HepG2 (cell line): ENCODE measurements around the gene CAPN11. TPM values are rescaled to one million over a fixed set of nuclear protein-coding genes. Genes with fewer than 3 reads are reported as not detected.

Experiments used
- FOXK2 ChIP-seq: fragments of 450-650 bp; IDR thresholded peaks from 2 replicates; pipeline ENCODE4 v1.6.1; 2016
- KDM1A ChIP-seq: IDR thresholded peaks from 2 replicates; pipeline ENCODE4 v1.6.1; 2016; ENCODE audit warnings: missing compliant biosample characterization
- MAZ ChIP-seq, 2 experiments: sonication (generic) in 1 of 2; formaldehyde crosslinking in 1 of 2; IDR thresholded peaks; 2 replicates each; pipeline versions ENCODE4 v1.5.0 to v1.6.1; 2012 to 2020; ENCODE audit warnings: low read depth in 2 of 2, mild to moderate bottlenecking in 2 of 2, borderline replicate concordance in 1 of 2, improper control_type of control experiment in 1 of 2, low read length in 1 of 2, missing genetic modification reagents in 1 of 2, moderate library complexity in 1 of 2
- NFIB ChIP-seq: sonication (generic); formaldehyde crosslinking; IDR thresholded peaks from 2 replicates; pipeline ENCODE4 v1.9.0; 2021; ENCODE audit warnings: missing genetic modification reagents, mild to moderate bottlenecking, borderline replicate concordance
- PATZ1 ChIP-seq: sonication (generic); formaldehyde crosslinking; IDR thresholded peaks from 2 replicates; pipeline ENCODE4 v1.4.0; 2020; ENCODE audit warnings: missing genetic modification reagents
- SETDB1 ChIP-seq: sonication (generic); formaldehyde crosslinking; IDR thresholded peaks from 2 replicates; pipeline ENCODE4 v1.5.1; 2020; ENCODE audit warnings: missing genetic modification reagents, mild to moderate bottlenecking, borderline replicate concordance
- TSC22D2 ChIP-seq: sonication (generic); formaldehyde crosslinking; IDR thresholded peaks from 2 replicates; pipeline ENCODE4 v1.5.1; 2020; ENCODE audit warnings: missing genetic modification reagents, mild to moderate bottlenecking, borderline replicate concordance
- ZNF224 ChIP-seq: sonication (generic); formaldehyde crosslinking; IDR thresholded peaks from 2 replicates; pipeline ENCODE4 v1.5.0; 2020; ENCODE audit warnings: mild to moderate bottlenecking, missing genetic modification reagents
- ZNF552 ChIP-seq: sonication (generic); formaldehyde crosslinking; IDR thresholded peaks from 2 replicates; pipeline ENCODE4 v1.9.0; 2022; ENCODE audit warnings: missing genetic modification reagents, mild to moderate bottlenecking, borderline replicate concordance
- ZNF614 ChIP-seq: IDR thresholded peaks from 2 replicates; pipeline ENCODE4 v1.6.1; 2018; ENCODE audit warnings: missing biosample characterization, missing genetic modification reagents, inconsistent platforms, borderline replicate concordance
- ZNF616 ChIP-seq: sonication (generic); formaldehyde crosslinking; IDR thresholded peaks from 2 replicates; pipeline ENCODE4 v1.5.0; 2020; ENCODE audit warnings: low read depth, mild to moderate bottlenecking, missing genetic modification reagents
- ZNF761 ChIP-seq: sonication (generic); formaldehyde crosslinking; conservative IDR thresholded peaks from 2 replicates; pipeline ENCODE4 v1.4.0; 2020; ENCODE audit warnings: mild to moderate bottlenecking, missing genetic modification reagents
- ZNF788 ChIP-seq: sonication (generic); formaldehyde crosslinking; IDR thresholded peaks from 2 replicates; pipeline ENCODE4 v1.5.0; 2020; ENCODE audit warnings: mild to moderate bottlenecking, missing genetic modification reagents, borderline replicate concordance
- ZZZ3 ChIP-seq: sonication (generic); formaldehyde crosslinking; IDR thresholded peaks from 2 replicates; pipeline ENCODE4 v1.4.0; 2020; ENCODE audit warnings: missing genetic modification reagents, mild to moderate bottlenecking, borderline replicate concordance
- polyA plus RNA-seq, 8 experiments: library from polyadenylated mRNA; depleted of rRNA in 3 of 8; stranded (reverse) in 7 of 8; unstranded in 1 of 8; fragments of >200 nt; fragmentation: Illumina TruSeq in 4 of 8; extraction: Trizol in 4 of 8; gene quantifications; 2 replicates each; pipeline versions ENCODE4 v1.2.1 to v1.2.3, GENCODE V29; 2011 to 2016; ENCODE audit warnings: low read depth in 4 of 8, missing spikeins in 1 of 8, mixed read lengths in 1 of 8; ENCODE audit not compliant: insufficient read depth in 1 of 8
- total RNA-seq, 5 experiments: library from RNA; depleted of rRNA; stranded (reverse); fragments of >200 nt; fragmentation: Illumina TruSeq; extraction: Trizol; gene quantifications; 2 replicates each; pipeline ENCODE4 v1.2.3, GENCODE V29; 2016; ENCODE audit warnings: low read depth in 1 of 5
- TF ChIP-seq, protein P1 (sequence below), 2 experiments: sonication (generic) in 1 of 2; formaldehyde crosslinking in 1 of 2; IDR thresholded peaks; 2 replicates each; pipeline versions ENCODE4 v1.6.1 to v1.9.0; 2014 to 2022; ENCODE audit warnings: antibody characterized with exemption in 1 of 2, borderline replicate concordance in 1 of 2, inconsistent platforms in 1 of 2, low read depth in 1 of 2, missing genetic modification reagents in 1 of 2
- TF ChIP-seq, protein P2 (sequence below): sonication (generic); formaldehyde crosslinking; conservative IDR thresholded peaks from 2 replicates; pipeline ENCODE4 v1.8.1; 2023; ENCODE audit warnings: missing genetic modification reagents
- TF ChIP-seq, protein P3 (sequence below): sonication (generic); formaldehyde crosslinking; IDR thresholded peaks from 2 replicates; pipeline ENCODE4 v1.4.0; 2020; ENCODE audit warnings: missing genetic modification reagents

The CAPN11 gene
- total and polyA plus RNA-seq, 2 of the 13 experiments (the other 11 are each of a cell fraction or from before 2014, with no cell fraction given): 0.07 to 0.11 TPM

DNA sequence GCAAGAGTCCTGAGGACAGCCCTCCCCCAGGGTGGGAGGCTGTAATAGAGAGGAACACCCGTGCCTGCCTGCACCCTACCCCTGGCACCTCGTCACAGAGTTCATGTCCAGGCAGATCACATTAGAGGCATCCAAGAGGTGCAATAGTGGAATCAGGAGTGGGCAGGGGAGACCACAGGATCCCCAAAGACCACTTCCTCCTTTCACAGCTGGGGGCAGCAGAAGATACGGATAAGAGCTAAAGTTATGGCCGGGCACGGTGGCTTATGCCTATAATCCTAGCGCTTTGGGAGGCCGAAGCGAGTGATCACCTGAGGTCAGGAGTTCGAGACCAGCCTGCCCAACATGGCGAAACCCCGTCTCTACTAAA is 1.5 kb upstream of the CAPN11 start (continued):
- TF ChIP-seq FOXK2 (no peak), ZNF224 (CRISPR knock-in tag) (no peak), PATZ1 (CRISPR knock-in tag) (peak; percentile 8; the same call in 1 of the 2 replicates), ZNF616 (CRISPR knock-in tag) (peak; percentile 2; the same call in 1 of the 2 replicates), NFIB (CRISPR knock-in tag) (peak; percentile 76; the same call in 1 of the 2 replicates), ZNF788 (CRISPR knock-in tag) (no peak), TSC22D2 (CRISPR knock-in tag) (no peak), MAZ (IDR thresholded peaks at IDR 0.05; ENCODE audit: borderline replicate concordance, low read depth, low read length) (0 out of 2 replicates have a peak, but pooled peaks have one; percentile 6), MAZ (CRISPR knock-in tag; IDR thresholded peaks at IDR 0.05; ENCODE audit: low read depth) (no peak), ZNF552 (CRISPR knock-in tag) (no peak), KDM1A (CRISPR knock-in tag) (0 out of 2 replicates have a peak, but pooled peaks have one; percentile 5), ZZZ3 (CRISPR knock-in tag) (0 out of 2 replicates have a peak, but pooled peaks have one; percentile 33), SETDB1 (CRISPR knock-in tag) (no peak), ZNF614 (CRISPR knock-in tag) (no peak), ZNF761 (0 out of 2 replicates have a peak, but pooled peaks have one; percentile 5)
- TF ChIP-seq, protein P1, sequence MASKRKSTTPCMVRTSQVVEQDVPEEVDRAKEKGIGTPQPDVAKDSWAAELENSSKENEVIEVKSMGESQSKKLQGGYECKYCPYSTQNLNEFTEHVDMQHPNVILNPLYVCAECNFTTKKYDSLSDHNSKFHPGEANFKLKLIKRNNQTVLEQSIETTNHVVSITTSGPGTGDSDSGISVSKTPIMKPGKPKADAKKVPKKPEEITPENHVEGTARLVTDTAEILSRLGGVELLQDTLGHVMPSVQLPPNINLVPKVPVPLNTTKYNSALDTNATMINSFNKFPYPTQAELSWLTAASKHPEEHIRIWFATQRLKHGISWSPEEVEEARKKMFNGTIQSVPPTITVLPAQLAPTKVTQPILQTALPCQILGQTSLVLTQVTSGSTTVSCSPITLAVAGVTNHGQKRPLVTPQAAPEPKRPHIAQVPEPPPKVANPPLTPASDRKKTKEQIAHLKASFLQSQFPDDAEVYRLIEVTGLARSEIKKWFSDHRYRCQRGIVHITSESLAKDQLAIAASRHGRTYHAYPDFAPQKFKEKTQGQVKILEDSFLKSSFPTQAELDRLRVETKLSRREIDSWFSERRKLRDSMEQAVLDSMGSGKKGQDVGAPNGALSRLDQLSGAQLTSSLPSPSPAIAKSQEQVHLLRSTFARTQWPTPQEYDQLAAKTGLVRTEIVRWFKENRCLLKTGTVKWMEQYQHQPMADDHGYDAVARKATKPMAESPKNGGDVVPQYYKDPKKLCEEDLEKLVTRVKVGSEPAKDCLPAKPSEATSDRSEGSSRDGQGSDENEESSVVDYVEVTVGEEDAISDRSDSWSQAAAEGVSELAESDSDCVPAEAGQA (IDR thresholded peaks at IDR 0.05; ENCODE audit: low read depth): no peak
- TF ChIP-seq, protein P1 (CRISPR knock-in tag; IDR thresholded peaks at IDR 0.05; ENCODE audit: borderline replicate concordance): no peak
- TF ChIP-seq, protein P2, sequence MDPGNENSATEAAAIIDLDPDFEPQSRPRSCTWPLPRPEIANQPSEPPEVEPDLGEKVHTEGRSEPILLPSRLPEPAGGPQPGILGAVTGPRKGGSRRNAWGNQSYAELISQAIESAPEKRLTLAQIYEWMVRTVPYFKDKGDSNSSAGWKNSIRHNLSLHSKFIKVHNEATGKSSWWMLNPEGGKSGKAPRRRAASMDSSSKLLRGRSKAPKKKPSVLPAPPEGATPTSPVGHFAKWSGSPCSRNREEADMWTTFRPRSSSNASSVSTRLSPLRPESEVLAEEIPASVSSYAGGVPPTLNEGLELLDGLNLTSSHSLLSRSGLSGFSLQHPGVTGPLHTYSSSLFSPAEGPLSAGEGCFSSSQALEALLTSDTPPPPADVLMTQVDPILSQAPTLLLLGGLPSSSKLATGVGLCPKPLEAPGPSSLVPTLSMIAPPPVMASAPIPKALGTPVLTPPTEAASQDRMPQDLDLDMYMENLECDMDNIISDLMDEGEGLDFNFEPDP: no peak
- TF ChIP-seq, protein P3, sequence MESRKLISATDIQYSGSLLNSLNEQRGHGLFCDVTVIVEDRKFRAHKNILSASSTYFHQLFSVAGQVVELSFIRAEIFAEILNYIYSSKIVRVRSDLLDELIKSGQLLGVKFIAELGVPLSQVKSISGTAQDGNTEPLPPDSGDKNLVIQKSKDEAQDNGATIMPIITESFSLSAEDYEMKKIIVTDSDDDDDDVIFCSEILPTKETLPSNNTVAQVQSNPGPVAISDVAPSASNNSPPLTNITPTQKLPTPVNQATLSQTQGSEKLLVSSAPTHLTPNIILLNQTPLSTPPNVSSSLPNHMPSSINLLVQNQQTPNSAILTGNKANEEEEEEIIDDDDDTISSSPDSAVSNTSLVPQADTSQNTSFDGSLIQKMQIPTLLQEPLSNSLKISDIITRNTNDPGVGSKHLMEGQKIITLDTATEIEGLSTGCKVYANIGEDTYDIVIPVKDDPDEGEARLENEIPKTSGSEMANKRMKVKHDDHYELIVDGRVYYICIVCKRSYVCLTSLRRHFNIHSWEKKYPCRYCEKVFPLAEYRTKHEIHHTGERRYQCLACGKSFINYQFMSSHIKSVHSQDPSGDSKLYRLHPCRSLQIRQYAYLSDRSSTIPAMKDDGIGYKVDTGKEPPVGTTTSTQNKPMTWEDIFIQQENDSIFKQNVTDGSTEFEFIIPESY (CRISPR knock-in tag): peak; percentile 30; the same call in 1 of the 2 replicates
